Lung (tissue), 12 donors: ENCODE measurements around the gene KRT37. TPM values are rescaled to one million over a fixed set of nuclear protein-coding genes. Genes with fewer than 3 reads are reported as not detected.

Experiments used
- ATAC-seq: fragments of 200-7000 bp; cut with Tn5 transposase; one replicate; pipeline ENCODE4 v1.9.1; 2020; ENCODE audit warnings: moderate number of reproducible peaks; ENCODE audit not compliant: insufficient read depth, low FRiP score
- DNase-seq, 3 donors: peaks; one replicate each; pipeline ENCODE4 v3.0.0-alpha.2; 2013 to 2017
- H3K27ac ChIP-seq, 2 donors: one replicate each; pipeline ENCODE4 v1.5.1; 2013; ENCODE audit warnings: mild to moderate bottlenecking in 2 of 2, moderate library complexity in 2 of 2, control low read depth in 1 of 2, inconsistent platforms in 1 of 2, low read depth in 1 of 2, low read length in 1 of 2
- H3K27me3 ChIP-seq, 3 donors: one replicate each; pipeline ENCODE4 v1.5.1; 2013; ENCODE audit warnings: low read length in 2 of 3; ENCODE audit not compliant: control insufficient read depth in 3 of 3, insufficient read depth in 3 of 3
- H3K36me3 ChIP-seq, 4 donors: one replicate each; pipeline ENCODE4 v1.5.1; 2013; ENCODE audit warnings: low read length in 4 of 4, mild to moderate bottlenecking in 1 of 4, moderate library complexity in 1 of 4; ENCODE audit not compliant: control insufficient read depth in 4 of 4, insufficient read depth in 4 of 4
- H3K4me1 ChIP-seq, 5 donors: one replicate each; pipeline ENCODE4 v1.5.1; 2013; ENCODE audit warnings: low read length in 5 of 5, mild to moderate bottlenecking in 2 of 5, moderate library complexity in 1 of 5; ENCODE audit not compliant: control insufficient read depth in 5 of 5, insufficient read depth in 5 of 5
- H3K4me3 ChIP-seq: one replicate; pipeline ENCODE4 v1.5.1; 2013; ENCODE audit warnings: mild to moderate bottlenecking, control low read depth, moderate library complexity
- H3K9ac ChIP-seq, 2 donors: one replicate each; pipeline ENCODE4 v1.5.1; 2013; ENCODE audit warnings: low read length in 2 of 2, control low read depth in 1 of 2; ENCODE audit not compliant: insufficient read depth in 1 of 2
- H3K9me3 ChIP-seq, 4 donors: one replicate each; pipeline ENCODE4 v1.5.1; 2013; ENCODE audit warnings: low read length in 3 of 4, mild to moderate bottlenecking in 1 of 4, moderate library complexity in 1 of 4; ENCODE audit not compliant: control insufficient read depth in 4 of 4, insufficient read depth in 3 of 4
- WGBS, 2 donors: extraction: QIAGEN DNeasy Blood & Tissue Kit; methylation state at CpG; one replicate each; pipeline ENCODE4 v1.1.7; 2013; 5-methylcytosine and 5-hydroxymethylcytosine counted together
- polyA plus RNA-seq, 2 donors: library from polyadenylated mRNA; stranded (reverse); fragments of 200-250 nt; gene quantifications; one replicate each; pipeline ENCODE4 v1.2.1, GENCODE V29; 2013
- total RNA-seq, 2 donors: library from RNA; depleted of rRNA in 1 of 2; stranded (reverse); fragments of >200 nt in 1 of 2; gene quantifications; one replicate each; pipeline ENCODE4 v1.2.1, GENCODE V29; 2014 to 2021
- TF ChIP-seq, protein P1 (sequence below): IDR thresholded peaks from 2 replicates; pipeline ENCODE4 v1.5.1; 2012; ENCODE audit warnings: mild to moderate bottlenecking; ENCODE audit errors: control extremely low read depth, extremely low read depth
- donor health status: control.
- donor health status: control.
- donor health status: Bipolar disorder and iron deficiency.
- donor health status: healthy.
- donor health status: DM: yes; HTN: yes; CAD: no.

Gene KRT37
- total and polyA plus RNA-seq, 4 donors, result not detected

- H3K27me3 ChIP-seq, result no peaks in the 10 kb centered on the region
- no peak overlapping the region for H3K27ac ChIP-seq
Measured at GRCh38 chr17:41464682-41465081, 40.3 kb upstream of the KRT37 start.

DNA sequence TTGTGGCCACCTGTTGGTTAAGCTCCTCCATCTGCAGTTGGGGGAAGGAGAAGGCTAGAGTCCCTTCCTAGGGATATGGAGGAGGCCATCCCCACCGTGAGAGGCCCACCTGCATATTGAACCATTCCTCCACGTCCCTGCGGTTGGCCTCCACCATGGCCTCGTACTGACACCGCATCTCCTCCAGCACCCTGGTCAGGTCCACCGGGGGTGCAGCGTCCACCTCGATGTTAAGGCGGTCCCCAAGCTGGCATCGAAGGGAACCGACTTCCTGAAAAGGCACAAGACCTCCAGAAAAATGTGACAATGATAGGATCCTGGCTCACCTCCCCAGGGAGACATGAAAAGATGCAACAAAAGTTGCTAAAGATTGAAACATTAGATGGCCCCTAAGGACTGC lies 39.8 kb upstream of the KRT37 start:
- ATAC-seq (no peak), DNase-seq (no peak)
- H3K27ac ChIP-seq, result no peak overlapping the region
- no peak overlapping the region for H3K4me3 ChIP-seq
- no peaks in the 10 kb centered on the region for H3K36me3 ChIP-seq
- 87 to 88% methylated on average over 11 of the region's 11 CpGs for WGBS, 2 donors
- H3K4me1 ChIP-seq, result peaks cover 0 to 4% (median 0%) of the 10 kb centered on the region in 5 donors
- no peak overlapping the region for H3K9ac ChIP-seq
- H3K27me3 ChIP-seq, result no peaks in the 10 kb centered on the region
- TF ChIP-seq, protein P1, sequence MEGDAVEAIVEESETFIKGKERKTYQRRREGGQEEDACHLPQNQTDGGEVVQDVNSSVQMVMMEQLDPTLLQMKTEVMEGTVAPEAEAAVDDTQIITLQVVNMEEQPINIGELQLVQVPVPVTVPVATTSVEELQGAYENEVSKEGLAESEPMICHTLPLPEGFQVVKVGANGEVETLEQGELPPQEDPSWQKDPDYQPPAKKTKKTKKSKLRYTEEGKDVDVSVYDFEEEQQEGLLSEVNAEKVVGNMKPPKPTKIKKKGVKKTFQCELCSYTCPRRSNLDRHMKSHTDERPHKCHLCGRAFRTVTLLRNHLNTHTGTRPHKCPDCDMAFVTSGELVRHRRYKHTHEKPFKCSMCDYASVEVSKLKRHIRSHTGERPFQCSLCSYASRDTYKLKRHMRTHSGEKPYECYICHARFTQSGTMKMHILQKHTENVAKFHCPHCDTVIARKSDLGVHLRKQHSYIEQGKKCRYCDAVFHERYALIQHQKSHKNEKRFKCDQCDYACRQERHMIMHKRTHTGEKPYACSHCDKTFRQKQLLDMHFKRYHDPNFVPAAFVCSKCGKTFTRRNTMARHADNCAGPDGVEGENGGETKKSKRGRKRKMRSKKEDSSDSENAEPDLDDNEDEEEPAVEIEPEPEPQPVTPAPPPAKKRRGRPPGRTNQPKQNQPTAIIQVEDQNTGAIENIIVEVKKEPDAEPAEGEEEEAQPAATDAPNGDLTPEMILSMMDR, result no peak
- peaks cover 0 to 5% (median 3%) of the 10 kb centered on the region in 4 donors for H3K9me3 ChIP-seq

More at GRCh38 chr17:41464682-41465081, 40.3 kb upstream of the KRT37 start:
- H3K9me3 ChIP-seq, result peaks cover 0 to 5% (median 3%) of the 10 kb centered on the region in 4 donors
- H3K9ac ChIP-seq, result no peak overlapping the region
- H3K36me3 ChIP-seq, result no peaks in the 10 kb centered on the region
- WGBS, 2 donors, result 43 to 75% methylated on average over 6 of the region's 6 CpGs
- DNase-seq (peak in 2 of 3 donors; percentile 14 to 65), ATAC-seq (peak; percentile 67)
- H3K4me1 ChIP-seq, result peaks cover 0 to 4% (median 0%) of the 10 kb centered on the region in 5 donors
- H3K4me3 ChIP-seq, result no peak overlapping the region
- TF ChIP-seq, protein P1, result no peak

DNA sequence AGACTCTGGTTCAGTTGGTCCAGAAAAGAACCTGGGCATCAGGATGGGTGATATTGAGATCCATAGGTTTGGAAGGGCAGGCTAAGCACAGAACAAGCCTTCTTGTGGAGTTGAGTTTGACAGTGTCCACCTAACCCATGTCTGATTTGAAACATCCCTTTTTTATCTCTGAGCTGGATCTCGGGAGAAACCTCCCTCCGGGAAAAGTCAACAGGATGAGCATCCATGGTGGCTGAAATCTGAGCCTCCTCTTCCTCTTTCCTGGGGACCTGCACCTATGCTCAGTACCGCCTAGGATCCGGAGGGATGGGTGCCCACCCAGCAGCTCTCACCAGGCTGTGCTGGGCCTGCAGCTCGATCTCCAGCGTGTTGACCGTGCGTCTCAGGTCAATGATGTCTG lies 39.4 kb upstream of the KRT37 start:
- H3K4me3 ChIP-seq, result no peak overlapping the region
- TF ChIP-seq, protein P1, result no peak
- H3K36me3 ChIP-seq, result no peaks in the 10 kb centered on the region
- H3K4me1 ChIP-seq, result peaks cover 0 to 4% (median 0%) of the 10 kb centered on the region in 5 donors
- ATAC-seq, result no peak
- H3K9ac ChIP-seq, result no peak overlapping the region
- 92 to 97% methylated on average over 8 of the region's 8 CpGs for WGBS, 2 donors
- no peak for DNase-seq
- H3K27me3 ChIP-seq, result no peaks in the 10 kb centered on the region
- no peak overlapping the region for H3K27ac ChIP-seq
- peaks cover 0 to 5% (median 3%) of the 10 kb centered on the region in 4 donors for H3K9me3 ChIP-seq

DNA sequence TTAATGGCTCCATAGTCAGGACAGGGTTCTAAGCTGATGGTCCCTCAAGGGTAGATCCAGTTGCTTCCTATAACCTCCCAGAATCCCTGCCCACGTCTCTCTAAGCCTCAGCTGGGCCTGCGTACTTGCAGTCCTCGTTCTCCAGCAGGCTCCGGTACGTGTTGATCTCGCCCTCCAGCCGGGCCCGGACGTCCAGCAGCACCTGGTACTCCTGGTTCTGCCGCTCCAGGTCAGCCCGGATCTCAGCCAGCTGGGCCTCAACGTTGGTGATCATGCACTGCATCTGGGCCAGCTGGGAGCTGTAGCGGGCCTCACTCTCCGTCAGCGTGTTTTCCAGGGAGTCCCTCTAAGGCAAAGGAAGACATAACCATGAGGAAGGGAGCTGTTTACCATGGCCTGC lies 38.3 kb upstream of the KRT37 start:
- no peaks in the 10 kb centered on the region for H3K27me3 ChIP-seq
- H3K9me3 ChIP-seq, result peaks cover 0 to under 1% (median 0%) of the 10 kb centered on the region in 4 donors
- DNase-seq (no peak), ATAC-seq (no peak)
- 83 to 84% methylated on average over 15 of the region's 15 CpGs for WGBS, 2 donors
- H3K4me3 ChIP-seq, result no peak overlapping the region
- H3K27ac ChIP-seq, result no peak overlapping the region
- TF ChIP-seq, protein P1, result no peak
- H3K9ac ChIP-seq, result no peak overlapping the region
- H3K4me1 ChIP-seq, result peaks cover 0 to 4% (median 0%) of the 10 kb centered on the region in 5 donors
- no peaks in the 10 kb centered on the region for H3K36me3 ChIP-seq
